LNCAP (cell line): ENCODE measurements around the gene SSH2.

Experiments
- TF ChIP-seq, protein P1 (sequence below): fragments of 450-650 bp; IDR thresholded peaks from 2 replicates; pipeline ENCODE4 v1.5.1; 2017; ENCODE audit warnings: mild to moderate bottlenecking

SSH2 gene

DNA sequence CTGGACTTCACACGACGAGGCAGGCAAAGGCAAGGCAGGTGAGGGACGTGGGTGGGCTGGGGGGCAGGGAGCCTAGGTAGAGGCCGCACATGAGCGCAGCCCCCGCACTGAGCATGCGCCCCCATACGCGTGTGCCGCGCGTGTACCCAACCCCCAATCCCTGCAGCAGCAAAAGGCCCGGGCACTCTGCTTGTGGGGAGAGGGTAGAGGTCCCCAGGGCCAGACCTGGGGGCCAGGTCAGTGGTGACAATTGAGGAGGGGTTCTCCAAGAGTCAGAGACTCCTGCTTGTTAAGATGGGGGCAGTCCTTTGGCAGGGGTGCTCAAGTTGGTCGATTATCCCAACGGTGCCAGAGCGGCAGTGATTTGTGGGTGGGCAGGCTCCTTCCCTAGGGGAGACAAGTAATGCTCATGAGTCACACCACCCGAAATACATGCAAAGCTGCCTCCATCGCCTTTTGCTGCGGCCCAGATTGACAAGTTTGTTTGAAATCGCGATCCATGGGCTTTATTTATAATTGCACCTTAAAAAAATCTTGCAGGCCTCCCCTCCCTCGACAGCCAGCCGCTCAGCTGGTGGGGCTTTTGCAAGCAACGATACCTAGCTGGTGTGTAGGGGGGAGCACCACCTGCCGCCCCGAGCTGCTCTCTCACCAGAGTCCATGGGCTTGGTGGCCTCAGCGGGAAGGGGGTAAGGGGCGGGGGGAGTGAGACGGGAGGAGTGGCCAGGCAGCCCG lies 339.4 kb downstream of the SSH2 start:
- TF ChIP-seq, protein P1, sequence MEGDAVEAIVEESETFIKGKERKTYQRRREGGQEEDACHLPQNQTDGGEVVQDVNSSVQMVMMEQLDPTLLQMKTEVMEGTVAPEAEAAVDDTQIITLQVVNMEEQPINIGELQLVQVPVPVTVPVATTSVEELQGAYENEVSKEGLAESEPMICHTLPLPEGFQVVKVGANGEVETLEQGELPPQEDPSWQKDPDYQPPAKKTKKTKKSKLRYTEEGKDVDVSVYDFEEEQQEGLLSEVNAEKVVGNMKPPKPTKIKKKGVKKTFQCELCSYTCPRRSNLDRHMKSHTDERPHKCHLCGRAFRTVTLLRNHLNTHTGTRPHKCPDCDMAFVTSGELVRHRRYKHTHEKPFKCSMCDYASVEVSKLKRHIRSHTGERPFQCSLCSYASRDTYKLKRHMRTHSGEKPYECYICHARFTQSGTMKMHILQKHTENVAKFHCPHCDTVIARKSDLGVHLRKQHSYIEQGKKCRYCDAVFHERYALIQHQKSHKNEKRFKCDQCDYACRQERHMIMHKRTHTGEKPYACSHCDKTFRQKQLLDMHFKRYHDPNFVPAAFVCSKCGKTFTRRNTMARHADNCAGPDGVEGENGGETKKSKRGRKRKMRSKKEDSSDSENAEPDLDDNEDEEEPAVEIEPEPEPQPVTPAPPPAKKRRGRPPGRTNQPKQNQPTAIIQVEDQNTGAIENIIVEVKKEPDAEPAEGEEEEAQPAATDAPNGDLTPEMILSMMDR, result no peak

DNA sequence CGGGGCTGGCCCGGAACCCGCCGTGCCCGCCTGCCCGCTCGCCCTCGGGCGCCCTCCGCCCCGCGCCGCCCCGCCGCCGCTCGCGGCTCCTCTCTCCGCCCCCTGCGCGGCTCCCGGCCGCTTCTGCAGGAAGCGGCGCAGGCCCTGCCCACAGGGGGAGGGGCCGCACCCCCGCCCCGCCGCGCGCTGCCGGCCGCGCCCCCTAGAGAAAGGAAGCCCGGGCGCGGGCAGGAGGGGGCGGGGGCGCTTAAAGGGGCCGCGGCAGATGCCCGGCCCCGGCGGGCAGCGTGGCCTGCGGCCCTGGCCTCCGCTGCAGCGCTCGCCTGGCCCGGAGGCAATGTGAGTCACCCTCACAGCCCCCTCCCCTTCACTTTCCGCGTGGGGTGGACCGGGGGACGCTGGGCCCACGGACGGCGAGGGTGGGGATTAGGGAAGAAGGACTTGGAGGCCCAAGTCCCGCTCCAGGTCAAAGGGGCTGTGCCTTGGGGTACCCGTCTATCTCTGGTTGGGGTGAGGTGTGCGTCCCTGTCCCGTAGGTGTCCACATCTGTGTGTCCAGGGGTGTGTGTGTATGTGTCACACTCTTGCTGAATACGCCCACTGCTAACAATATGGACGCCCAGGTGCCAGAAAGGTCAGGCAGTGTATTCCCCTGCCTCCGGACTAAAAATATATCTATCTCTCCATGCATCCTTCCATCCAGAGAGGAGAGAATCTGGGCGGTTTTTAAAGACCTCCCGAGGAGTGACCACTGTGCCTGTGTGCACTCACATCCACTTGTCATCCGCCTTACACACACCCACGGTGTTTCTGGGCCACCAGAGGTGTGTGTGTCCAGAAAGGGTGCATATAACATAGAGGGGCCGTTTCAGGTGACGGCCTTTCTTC lies 340.3 kb downstream of the SSH2 start, which contains the start of gene GIT1:
GIT1 (minus strand) TSS at position 125 of the 887 bp plus-strand sequence. CDS start 270 bp downstream, outside the sequence.
- TF ChIP-seq, protein P1, result no peak

DNA sequence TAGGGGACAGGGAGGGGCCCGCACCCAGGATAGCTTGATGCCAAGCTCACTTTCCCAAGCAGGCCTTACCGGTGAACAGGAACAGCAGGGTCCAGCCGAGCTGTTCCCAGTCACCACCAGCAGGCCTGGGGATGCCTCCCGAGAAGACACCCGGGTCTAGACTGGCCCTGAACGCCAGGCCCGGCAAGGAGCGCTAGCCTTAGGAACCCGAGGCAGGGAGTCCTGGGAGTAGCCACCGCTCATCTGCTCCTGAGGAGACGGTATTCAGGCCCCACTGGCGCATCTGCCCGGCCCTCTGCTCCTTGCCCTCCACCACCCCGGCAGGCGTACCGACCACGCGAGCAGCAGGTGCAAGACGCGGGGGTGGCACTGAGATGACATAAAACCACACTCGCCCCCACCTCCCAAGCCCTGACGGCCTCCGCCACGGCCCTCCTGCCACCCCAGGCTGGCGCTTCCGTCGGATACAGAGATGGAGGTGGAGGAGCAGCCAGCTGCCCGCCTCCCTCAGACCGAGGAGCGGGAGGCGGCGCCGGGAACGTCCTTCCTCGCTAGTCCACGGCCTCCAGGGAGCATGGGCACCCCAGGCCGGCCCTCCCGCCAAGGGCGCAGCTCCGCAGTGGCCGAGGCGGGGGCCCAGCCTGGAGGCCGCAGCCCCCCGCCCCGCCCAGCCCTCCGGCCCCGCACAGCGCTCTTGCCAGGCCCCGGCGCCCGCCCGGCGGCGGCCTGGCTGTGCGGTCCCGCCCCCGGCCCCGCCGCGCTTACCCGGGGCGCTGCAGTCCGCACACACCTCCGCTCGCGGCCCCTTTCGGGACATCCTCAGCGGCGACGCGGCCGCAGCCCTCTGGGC lies 341.2 kb downstream of the SSH2 start:
- TF ChIP-seq, protein P1, result no peak

DNA sequence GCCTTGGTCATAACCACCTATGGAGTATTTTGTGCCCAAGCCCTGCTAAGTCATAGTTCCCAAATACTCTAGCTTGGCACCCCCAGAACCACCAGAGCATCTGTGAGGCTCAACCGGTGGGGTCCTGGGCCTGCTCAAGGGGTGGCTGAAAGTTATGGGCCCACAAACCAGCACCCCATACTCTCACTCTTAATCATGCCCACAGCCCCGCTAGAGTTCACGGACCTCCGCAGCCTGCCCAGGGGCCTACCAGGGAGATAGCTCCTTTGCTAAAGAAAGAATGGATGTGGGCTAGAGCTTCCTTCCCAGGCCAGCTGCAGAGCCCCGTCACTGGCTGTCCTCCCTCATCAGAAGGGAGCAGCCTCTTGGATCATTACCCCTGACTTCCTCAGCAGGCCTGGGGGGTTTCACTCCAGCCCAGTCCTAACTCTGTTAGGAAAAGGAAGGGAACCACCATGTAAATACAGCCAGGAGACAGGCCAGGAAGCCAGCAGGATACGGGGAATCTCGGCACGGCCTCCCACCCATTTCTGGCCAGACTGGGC lies 341.9 kb downstream of the SSH2 start:
- TF ChIP-seq, protein P1, result no peak

DNA sequence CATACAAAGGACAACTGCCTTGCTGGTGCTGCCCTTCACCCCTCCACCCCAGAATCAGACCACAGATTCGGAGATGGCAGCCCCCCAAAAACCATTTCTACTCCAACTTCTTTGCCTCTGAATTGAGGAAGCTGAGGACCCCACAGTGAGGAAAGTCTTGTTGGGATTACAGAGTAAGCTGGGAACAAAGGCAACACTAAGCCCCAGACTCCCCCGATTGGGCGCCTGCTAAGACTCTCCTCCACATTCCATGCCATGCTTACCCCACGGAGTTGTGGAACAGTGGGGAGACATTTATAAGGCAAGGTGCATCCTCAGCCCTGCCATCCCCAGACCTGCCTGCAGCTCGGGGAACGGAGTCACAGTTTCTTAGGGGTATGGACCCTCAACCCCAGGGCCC lies 342.4 kb downstream of the SSH2 start:
- TF ChIP-seq, protein P1, result no peak

DNA sequence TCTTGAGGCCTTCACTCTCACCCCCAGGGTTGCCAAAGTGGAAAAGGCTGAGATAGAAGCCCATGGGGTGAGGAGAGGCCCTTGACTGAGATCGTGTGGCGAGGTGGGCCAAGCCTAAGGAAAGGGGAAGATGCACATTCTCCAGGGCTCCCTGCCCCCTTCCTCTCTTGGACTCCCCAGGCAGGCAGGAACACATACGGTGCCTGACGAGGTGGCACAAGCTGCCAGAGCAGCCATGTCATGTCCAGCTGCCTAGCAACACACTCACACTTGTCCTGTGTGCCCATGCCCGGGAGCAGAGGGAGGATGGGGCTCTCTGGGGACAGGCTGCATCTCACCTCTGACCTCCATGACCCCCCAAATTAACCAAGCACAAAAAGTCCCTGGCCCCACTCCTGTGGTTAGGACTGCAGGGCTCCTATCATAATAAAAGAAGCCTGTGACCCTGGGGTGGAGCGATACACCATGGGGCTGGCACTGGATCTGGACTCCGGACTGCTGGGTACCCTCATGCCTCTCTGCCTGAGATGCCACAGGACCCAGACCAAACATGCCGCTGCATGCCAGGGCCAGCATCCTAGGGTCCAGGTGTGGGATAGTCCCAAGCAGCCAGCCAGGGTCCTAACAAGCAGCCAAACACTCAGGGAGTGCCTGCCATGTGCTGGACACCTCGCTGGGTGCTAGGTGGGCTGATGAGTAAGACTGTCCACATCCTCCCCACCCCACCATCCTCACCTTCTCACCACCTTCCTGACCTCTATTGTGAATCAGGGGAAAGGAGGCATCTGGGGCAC lies 343.2 kb downstream of the SSH2 start:
- TF ChIP-seq, protein P1, result no peak
